ENCODE data around the gene GAK.

GAK gene

GRCh38 chr4:865572-865971, 66.5 kb downstream of the GAK start:
- no peak for TF ChIP-seq CTCF (IDR thresholded peaks at IDR 0.05)

GRCh38 chr4:865121-865465, 67.0 kb downstream of the GAK start:
- no peak for TF ChIP-seq CTCF (IDR thresholded peaks at IDR 0.05)

- no peak for TF ChIP-seq CTCF (IDR thresholded peaks at IDR 0.05)
These were observed 67.5 kb downstream of the GAK start for GRCh38 chr4:864456-865120.

GRCh38 chr4:860561-860960, 71.6 kb downstream of the GAK start:
- no peak for TF ChIP-seq CTCF (IDR thresholded peaks at IDR 0.05)

GRCh38 chr4:859496-859895, 72.6 kb downstream of the GAK start:
- TF ChIP-seq CTCF (IDR thresholded peaks at IDR 0.05) = no peak

GRCh38 chr4:858831-859451, 73.2 kb downstream of the GAK start:
- no peak for TF ChIP-seq CTCF (IDR thresholded peaks at IDR 0.05)

- no peak for TF ChIP-seq CTCF (IDR thresholded peaks at IDR 0.05)
These were observed 74.1 kb downstream of the GAK start for GRCh38 chr4:858041-858481.

Measured in LNCAP (cell line).